GM19025 (cell line): ENCODE data around the gene ATXN3L.

Source experiments
- ATAC-seq: cut with Tn5 transposase; IDR thresholded peaks from one replicate; pipeline ENCODE4 v1.9.1; 2021; ENCODE audit warnings: mild to moderate bottlenecking, low read depth, moderate library complexity; ENCODE audit not compliant: unreplicated experiment

The ATXN3L gene

DNA sequence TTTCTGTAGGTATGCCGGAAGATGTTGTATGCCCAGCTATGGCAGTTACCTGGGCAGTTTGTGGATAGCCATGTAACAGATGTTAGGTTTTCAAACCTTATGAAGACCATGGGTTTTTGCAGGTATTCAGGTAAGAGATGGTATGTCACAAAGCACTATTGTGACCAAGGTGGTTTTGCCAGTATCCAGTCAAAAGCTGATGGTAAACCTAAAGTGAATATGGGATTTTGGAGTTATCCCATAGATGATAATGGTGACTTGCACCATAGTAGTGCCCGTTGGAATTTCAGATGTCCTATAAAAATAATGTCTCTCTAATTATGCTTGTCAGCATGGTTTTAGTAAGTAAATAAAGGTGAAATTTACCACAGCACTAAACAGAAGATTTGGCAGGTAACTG lies at the start of gene ATXN3L:
ATXN3L (minus strand) TSS at position 101 of the 400 bp plus-strand sequence. CDS start 119 bp downstream, outside the sequence.
- ATAC-seq, result no peak

GRCh38 chrX:13369256-13370030 lies 49.6 kb upstream of the ATXN3L start:
- no peak for ATAC-seq

- no peak for ATAC-seq
Measured at GRCh38 chrX:13367950-13368349, 48.1 kb upstream of the ATXN3L start.

DNA sequence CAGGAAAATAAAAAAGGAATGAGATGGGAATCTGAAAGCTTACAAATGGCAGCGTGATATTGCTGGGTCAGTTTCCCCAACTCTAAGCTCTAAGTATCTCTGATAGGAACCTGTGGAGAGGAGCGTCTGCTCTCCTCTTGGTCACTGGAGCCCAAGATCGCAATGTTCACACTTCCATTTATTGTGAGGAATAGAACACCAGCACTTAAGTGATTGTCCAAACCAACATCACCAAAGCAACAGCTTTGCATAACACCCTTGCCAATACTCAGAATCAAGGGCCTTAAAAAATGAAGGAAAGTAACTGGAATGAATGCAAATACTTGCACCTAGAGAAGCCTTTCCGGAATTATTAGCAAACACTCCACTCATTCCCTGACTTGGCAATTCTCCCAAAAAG lies 46.8 kb upstream of the ATXN3L start:
- no peak for ATAC-seq

DNA sequence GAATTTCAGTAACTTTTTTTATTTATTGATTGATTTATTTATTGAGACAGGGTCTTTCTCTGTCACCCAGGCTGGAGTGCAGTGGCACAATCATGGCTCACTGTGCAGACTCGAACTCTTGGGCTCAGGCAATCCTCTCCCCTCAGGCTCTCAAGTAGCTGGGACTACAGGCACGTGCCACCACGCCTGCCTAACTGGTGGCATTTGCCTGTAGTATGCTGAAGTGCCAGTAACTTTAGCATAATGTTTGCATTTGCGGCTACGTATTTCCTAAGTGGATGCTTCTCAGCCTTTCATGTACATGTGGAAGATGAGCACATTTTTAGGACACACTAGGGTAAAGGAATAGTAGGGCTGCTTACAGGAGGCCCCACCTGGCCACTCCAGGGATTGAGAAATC lies 45.3 kb upstream of the ATXN3L start:
- ATAC-seq, result no peak

DNA sequence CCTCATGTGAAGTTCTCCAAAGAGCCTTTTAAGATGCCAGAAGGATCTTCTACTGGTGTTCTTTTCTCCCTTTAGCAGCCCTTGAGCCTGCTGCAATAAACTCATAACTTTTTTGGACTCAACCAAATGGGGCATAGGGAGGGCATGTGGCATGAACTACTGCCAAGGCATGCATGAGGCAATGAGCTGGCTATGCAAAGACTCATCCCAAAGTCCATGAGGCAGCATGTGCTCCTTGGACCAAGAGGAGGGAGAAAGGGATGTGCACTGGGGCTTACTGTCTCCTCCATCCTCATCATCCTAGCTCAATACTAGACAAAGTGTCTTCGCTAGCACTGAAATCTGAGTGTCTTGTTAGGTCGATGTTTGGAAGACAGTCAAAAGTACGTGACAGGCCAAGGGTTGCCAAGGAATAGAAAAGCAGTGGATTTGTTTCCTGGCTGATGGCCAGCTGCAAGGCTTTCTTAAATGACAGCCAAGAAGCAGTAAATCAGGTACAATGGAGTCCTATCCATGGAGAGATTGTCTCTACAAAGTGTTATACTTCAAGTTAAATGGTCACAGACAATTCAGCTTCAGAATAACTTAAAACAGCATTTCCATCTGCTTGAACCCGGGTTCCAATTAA lies 44.5 kb upstream of the ATXN3L start:
- no peak for ATAC-seq

DNA sequence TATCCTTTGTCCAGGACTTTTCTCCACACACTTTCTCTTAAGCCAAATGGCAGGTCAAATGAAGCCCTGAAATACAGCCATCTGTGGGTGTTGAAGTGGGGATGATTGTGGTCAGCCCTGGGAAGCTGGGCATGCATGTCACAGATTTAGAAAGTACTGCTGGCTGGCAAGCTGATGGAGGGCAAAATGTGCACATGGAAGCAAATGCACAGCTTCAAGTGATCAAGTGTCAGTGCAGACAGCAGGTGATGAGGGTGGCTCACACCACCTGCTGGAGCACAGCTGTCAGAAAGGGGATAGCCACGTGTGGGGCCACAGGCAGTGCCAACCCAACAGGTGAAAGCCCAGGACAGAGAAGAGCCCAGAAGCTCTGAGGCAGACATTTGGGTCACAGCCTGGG lies 40.3 kb upstream of the ATXN3L start:
- no peak for ATAC-seq

DNA sequence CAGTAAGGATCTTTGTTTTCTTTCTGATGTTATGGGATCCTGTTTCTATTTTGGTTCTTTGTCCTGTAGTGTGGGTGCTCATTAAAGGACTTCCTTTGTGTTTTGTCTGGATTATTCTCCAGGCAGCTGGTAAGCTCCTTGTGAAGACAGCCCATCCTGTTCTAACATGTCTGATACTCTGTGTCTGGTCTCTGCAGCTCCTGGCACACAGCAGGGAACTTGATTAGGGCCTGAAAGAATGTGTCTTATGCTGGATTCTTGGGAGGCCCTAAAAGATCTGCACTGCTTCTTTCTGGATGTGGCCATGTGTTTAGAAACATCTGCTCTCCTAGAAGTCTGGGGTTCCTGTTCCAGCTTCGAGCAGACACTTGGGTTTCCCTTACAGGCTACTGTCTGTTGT lies 38.1 kb upstream of the ATXN3L start:
- no peak for ATAC-seq

DNA sequence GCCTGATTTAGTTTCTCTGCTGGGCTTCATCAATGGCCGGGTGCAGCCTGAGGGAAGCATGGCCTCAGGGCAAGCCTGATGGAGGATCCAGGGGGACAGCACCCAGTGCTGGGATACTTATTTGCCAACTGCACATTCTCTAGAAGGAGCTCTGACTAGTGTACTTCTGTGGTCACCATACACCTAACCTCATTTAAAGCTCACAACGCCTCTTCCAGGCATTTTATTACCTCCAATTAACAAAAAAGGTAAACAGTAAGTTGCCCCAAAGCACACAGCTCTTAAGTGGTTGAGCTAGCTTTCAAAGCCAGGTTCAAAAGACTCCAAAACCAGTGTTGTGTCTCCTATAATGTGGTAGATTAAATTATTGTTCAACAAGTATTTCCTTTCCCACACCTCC lies 26.8 kb upstream of the ATXN3L start:
- no peak for ATAC-seq

DNA sequence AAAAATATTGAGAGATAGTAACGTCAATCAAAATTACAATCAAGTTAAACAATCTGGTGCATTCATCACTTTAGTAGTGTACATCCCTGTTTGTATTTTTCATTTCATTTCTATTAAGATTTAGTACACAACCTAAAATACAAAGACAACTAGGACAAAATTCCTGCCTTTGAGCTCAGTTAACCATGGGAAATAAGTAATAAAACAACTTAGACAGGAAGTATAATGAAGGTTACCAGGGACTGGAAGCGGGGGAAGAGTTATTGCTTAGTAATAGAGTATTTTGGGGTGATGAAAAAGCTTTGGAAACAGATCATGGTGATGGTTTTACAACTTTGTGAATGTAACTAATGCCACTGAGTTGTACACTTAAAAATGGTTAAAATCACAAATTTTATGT lies 25.6 kb upstream of the ATXN3L start:
- ATAC-seq, result no peak

DNA sequence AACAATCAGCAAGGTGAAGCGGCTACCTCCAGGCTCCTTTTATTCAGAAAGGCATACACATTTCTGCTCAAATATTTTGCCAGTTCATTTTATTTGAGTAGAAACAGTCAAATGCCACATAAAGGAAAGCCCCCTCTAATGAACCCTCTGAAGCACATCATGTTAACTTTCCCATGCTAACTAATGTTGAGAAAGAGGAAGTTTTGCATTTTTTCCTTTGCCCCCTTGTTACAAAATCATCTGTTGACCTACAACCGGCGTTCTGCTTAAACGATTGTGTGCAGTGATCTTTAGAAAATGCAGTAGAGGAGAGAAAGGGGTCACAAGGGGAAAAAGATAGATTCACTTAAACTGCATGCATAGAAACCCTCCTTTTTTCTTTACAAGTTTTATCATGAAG lies 25.2 kb upstream of the ATXN3L start:
- ATAC-seq, result no peak

- no peak for ATAC-seq
Measured at GRCh38 chrX:13341491-13342101, 21.7 kb upstream of the ATXN3L start.

GRCh38 chrX:13340182-13340791 lies 20.4 kb upstream of the ATXN3L start:
- no peak for ATAC-seq

- no peak for ATAC-seq
Measured at GRCh38 chrX:13339607-13340006, 19.8 kb upstream of the ATXN3L start.

DNA sequence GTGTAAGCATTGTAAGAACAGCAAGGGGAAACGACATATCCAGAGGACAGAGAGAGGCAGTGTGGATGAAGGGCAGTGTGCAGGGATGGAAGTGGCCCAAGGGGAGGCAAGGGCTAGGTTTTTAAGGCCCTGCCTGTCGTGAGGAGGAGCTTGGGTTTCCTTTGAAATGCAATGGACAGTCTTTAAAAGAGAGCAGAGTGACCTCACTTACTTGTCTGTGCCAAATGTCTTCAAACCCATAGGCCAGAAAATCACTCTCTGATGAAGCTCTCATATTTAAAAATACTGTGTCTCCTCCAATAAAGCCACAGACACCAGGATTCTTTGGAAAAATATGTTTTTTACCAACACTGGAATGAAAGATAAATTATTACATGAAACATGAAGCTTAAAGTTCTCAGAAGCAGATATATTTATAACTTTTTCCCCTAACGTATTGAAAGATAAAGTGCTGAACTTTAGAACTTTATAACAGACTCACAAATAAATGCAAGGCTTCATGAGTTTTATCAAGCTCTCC lies 19.2 kb upstream of the ATXN3L start:
- no peak for ATAC-seq

DNA sequence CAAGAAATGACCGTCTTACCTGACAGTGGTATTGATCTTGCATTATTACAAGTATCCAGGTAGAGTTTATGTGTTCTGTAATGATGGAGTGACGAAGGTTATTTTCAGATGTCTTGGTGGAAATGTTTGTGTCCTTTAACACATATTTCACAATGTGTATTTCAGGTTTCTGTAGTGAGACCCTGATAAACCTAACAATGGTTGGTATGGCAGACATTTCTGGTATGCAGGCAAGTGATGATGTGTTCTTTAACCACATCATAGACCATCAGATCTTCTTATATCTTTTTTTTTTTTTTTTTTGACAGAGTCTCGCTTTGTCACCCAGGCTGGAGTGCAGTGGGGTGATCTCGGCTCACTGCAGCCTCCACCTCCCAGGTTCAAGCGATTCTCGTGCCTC lies 14.6 kb upstream of the ATXN3L start:
- no peak for ATAC-seq

GRCh38 chrX:13330446-13330845 lies 10.6 kb upstream of the ATXN3L start:
- ATAC-seq, result no peak

- no peak for ATAC-seq
Measured at GRCh38 chrX:13327666-13328065, 7.8 kb upstream of the ATXN3L start.

- no peak for ATAC-seq
Measured at GRCh38 chrX:13323241-13323640, 3.4 kb upstream of the ATXN3L start.

DNA sequence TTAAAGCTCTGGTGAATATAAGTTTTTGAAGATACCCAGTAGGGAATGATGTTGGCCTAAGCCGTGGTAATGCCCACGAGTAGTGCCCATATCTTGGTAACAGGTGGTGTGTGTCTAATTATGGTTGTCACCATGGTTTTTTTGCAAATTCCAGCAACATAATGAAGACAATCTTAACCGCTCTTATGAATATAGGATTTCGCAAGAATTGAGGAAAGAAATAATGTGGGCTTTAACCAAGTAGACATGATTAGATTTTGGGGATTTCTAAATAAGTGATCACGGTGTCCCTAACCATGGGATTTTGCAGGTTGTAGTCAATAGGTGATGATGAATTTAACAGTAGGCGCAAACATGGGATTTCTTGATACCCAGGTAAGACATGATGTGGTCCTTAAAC lies 2.5 kb downstream of the ATXN3L start:
- ATAC-seq, result no peak

DNA sequence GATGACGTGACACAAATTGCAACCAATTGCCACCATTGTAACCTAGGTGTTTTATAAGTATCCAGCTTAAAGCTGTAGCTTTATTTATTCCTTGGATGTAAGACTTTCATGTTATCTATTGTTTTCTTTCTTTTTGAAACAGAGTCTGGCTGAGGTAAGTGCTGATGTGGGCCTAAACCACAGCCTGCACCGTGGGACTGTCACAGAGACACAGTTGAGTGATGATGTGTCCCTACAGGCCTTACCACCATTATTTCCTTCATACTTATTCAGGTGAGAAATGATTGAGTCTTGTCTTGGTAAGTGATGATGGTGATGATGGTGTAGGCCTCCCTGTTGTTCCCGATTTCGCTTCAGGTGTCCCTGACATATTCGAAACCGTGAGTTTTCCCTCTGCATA lies 8.3 kb downstream of the ATXN3L start:
- no peak for ATAC-seq
